Smooth muscle cell (in vitro differentiated cells): ENCODE results near the gene HAUS6. TPM values are rescaled to one million over a fixed set of nuclear protein-coding genes. Genes with fewer than 3 reads are reported as not detected.

Source experiments
- DNase-seq: peaks from one replicate; lab custom pipeline; 2025; ENCODE audit not compliant: unreplicated experiment; lab: John Stamatoyannopoulos, UW
- H2AFZ ChIP-seq: fragments of 200-600 bp; sonication (generic); 2 replicates; pipeline ENCODE4 v1.6.0; 2016; ENCODE audit warnings: antibody characterized with exemption, low read depth, mild to moderate bottlenecking
- H3F3A ChIP-seq: fragments of 200-600 bp; sonication (generic); 2 replicates; pipeline ENCODE4 v1.6.0; 2017; ENCODE audit warnings: antibody characterized with exemption, low read depth
- H3K27ac ChIP-seq: fragments of 200-600 bp; sonication (generic); 2 replicates; pipeline ENCODE4 v1.5.1; 2016; ENCODE audit warnings: low read depth, mild to moderate bottlenecking
- H3K27me3 ChIP-seq: fragments of 200-600 bp; sonication (generic); 2 replicates; pipeline ENCODE4 v1.6.1; 2016; ENCODE audit warnings: low read depth, mild to moderate bottlenecking
- H3K36me3 ChIP-seq: fragments of 200-600 bp; sonication (generic); 2 replicates; pipeline ENCODE4 v1.5.1; 2016; ENCODE audit warnings: low read depth
- H3K4me1 ChIP-seq: fragments of 200-600 bp; sonication (generic); 2 replicates; pipeline ENCODE4 v1.5.1; 2016; ENCODE audit warnings: low read depth
- H3K4me2 ChIP-seq: fragments of 200-600 bp; sonication (generic); 2 replicates; pipeline ENCODE4 v1.6.0; 2016; ENCODE audit warnings: mild to moderate bottlenecking
- H3K4me3 ChIP-seq: fragments of 200-600 bp; sonication (generic); 2 replicates; pipeline ENCODE4 v1.5.1; 2016; ENCODE audit warnings: mild to moderate bottlenecking
- H3K79me2 ChIP-seq: fragments of 200-600 bp; sonication (generic); 2 replicates; pipeline ENCODE4 v1.6.0; 2016; ENCODE audit warnings: low read depth, mild to moderate bottlenecking
- H3K9ac ChIP-seq: fragments of 200-600 bp; sonication (generic); 2 replicates; pipeline ENCODE4 v1.6.0; 2016; ENCODE audit warnings: low read depth
- H3K9me3 ChIP-seq: fragments of 200-600 bp; sonication (generic); replicated peaks from 2 replicates; pipeline ENCODE4 v1.5.1; 2016; ENCODE audit warnings: low read depth
- H4K20me1 ChIP-seq: fragments of 200-600 bp; sonication (generic); 2 replicates; pipeline ENCODE4 v1.6.0; 2016; ENCODE audit warnings: low read depth
- WGBS: methylation state at CpG from one replicate; pipeline ENCODE4 v1.1.7; 2016; ENCODE audit warnings: low lambda C conversion rate; 5-methylcytosine and 5-hydroxymethylcytosine counted together
- polyA plus RNA-seq: library from polyadenylated mRNA; unstranded; fragments of >200 nt; fragmentation: Nextera tagmentation; extraction: Ambion mirVana; gene quantifications from 2 replicates; pipeline ENCODE4 v1.2.1, GENCODE V29; 2016
- total RNA-seq: library from RNA; depleted of rRNA; stranded (reverse); fragments of >200 nt; gene quantifications from 2 replicates; pipeline ENCODE4 v1.2.3, GENCODE V29; 2014
- TF ChIP-seq, protein P1 (sequence below): fragments of 200-600 bp; sonication (generic); IDR thresholded peaks from 2 replicates; pipeline ENCODE4 v1.5.1; 2017; ENCODE audit warnings: borderline replicate concordance, mild to moderate bottlenecking, antibody characterized with exemption; ENCODE audit not compliant: insufficient read depth, poor library complexity, severe bottlenecking

The HAUS6 gene
- total and polyA plus RNA-seq, 2 experiments from 2014 or later = 4.3 to 13.1 TPM

GRCh38 chr9:19140259-19140658 is 37.6 kb upstream of the HAUS6 start:
- H3K27ac ChIP-seq = no peak overlapping the region
- H3K79me2 ChIP-seq = no peaks in the 10 kb centered on the region
- H4K20me1 ChIP-seq = no peaks in the 10 kb centered on the region
- no peaks in the 10 kb centered on the region for H3K9me3 ChIP-seq
- TF ChIP-seq, protein P1, sequence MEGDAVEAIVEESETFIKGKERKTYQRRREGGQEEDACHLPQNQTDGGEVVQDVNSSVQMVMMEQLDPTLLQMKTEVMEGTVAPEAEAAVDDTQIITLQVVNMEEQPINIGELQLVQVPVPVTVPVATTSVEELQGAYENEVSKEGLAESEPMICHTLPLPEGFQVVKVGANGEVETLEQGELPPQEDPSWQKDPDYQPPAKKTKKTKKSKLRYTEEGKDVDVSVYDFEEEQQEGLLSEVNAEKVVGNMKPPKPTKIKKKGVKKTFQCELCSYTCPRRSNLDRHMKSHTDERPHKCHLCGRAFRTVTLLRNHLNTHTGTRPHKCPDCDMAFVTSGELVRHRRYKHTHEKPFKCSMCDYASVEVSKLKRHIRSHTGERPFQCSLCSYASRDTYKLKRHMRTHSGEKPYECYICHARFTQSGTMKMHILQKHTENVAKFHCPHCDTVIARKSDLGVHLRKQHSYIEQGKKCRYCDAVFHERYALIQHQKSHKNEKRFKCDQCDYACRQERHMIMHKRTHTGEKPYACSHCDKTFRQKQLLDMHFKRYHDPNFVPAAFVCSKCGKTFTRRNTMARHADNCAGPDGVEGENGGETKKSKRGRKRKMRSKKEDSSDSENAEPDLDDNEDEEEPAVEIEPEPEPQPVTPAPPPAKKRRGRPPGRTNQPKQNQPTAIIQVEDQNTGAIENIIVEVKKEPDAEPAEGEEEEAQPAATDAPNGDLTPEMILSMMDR = no peak
- WGBS = 96% methylated on average over 6 of the region's 6 CpGs
- H3F3A ChIP-seq = no peaks in the 10 kb centered on the region
- no peak overlapping the region for H2AFZ ChIP-seq
- H3K4me3 ChIP-seq = no peak overlapping the region
- no peak for DNase-seq
- H3K36me3 ChIP-seq = no peaks in the 10 kb centered on the region
- H3K4me2 ChIP-seq = no peak overlapping the region
- H3K27me3 ChIP-seq = no peaks in the 10 kb centered on the region
- no peak overlapping the region for H3K9ac ChIP-seq
- no peaks in the 10 kb centered on the region for H3K4me1 ChIP-seq

DNA sequence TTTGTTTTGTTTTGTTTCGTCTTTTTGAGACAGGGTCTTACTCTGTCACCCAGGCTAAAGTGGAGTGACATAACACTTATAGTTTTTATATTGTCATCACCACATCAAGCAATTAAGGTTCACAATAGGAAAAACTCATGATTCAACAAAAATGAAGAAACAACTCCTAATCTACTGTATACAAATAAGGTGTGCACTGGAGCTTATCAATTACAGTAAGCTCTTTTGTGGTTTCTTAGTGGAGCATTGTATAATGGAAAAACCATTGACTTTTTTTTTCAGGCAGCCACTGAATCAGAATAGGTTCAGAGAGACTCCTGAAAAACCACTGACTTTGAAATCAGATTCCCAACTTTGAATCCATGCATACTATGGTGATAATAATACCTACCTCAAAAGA is 35.4 kb upstream of the HAUS6 start:
- H3K36me3 ChIP-seq = no peaks in the 10 kb centered on the region
- TF ChIP-seq, protein P1 = no peak
- 100% methylated on average over 1 of the region's 1 CpG for WGBS
- H3K4me1 ChIP-seq = no peaks in the 10 kb centered on the region
- H3K27ac ChIP-seq = no peak overlapping the region
- no peaks in the 10 kb centered on the region for H3K9me3 ChIP-seq
- no peaks in the 10 kb centered on the region for H4K20me1 ChIP-seq
- no peaks in the 10 kb centered on the region for H3K27me3 ChIP-seq
- no peak overlapping the region for H3K9ac ChIP-seq
- no peak overlapping the region for H2AFZ ChIP-seq
- H3K4me3 ChIP-seq = no peak overlapping the region
- no peaks in the 10 kb centered on the region for H3F3A ChIP-seq
- no peak for DNase-seq
- no peak overlapping the region for H3K4me2 ChIP-seq
- no peaks in the 10 kb centered on the region for H3K79me2 ChIP-seq

DNA sequence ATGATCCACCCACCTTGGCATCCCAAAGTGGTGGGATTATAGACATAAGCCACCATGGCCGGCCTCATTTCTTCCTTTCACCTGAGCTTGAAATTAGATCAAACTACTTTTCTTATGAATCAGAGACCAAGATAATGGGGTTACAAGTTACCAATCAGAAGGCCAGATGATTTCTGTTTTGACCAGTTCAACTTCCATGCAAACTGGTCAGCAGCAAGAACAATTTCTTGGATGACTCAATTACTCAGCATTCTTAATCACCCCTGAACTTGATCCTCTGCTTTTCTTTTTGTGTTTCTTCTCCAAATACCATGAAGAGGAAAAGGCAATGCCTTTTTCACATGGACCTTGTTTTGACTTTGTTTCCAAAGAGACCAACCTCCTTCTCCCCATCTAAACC is 34.6 kb upstream of the HAUS6 start:
- no peaks in the 10 kb centered on the region for H3K36me3 ChIP-seq
- H3K79me2 ChIP-seq = no peaks in the 10 kb centered on the region
- TF ChIP-seq, protein P1 = no peak
- no peak overlapping the region for H3K4me2 ChIP-seq
- no peaks in the 10 kb centered on the region for H3K4me1 ChIP-seq
- no peak overlapping the region for H3K27ac ChIP-seq
- no peak for DNase-seq
- 95% methylated on average over 1 of the region's 1 CpG for WGBS
- H3K4me3 ChIP-seq = no peak overlapping the region
- no peaks in the 10 kb centered on the region for H3K9me3 ChIP-seq
- H3K27me3 ChIP-seq = no peaks in the 10 kb centered on the region
- H4K20me1 ChIP-seq = no peaks in the 10 kb centered on the region
- H2AFZ ChIP-seq = no peak overlapping the region
- H3F3A ChIP-seq = no peaks in the 10 kb centered on the region
- no peak overlapping the region for H3K9ac ChIP-seq

DNA sequence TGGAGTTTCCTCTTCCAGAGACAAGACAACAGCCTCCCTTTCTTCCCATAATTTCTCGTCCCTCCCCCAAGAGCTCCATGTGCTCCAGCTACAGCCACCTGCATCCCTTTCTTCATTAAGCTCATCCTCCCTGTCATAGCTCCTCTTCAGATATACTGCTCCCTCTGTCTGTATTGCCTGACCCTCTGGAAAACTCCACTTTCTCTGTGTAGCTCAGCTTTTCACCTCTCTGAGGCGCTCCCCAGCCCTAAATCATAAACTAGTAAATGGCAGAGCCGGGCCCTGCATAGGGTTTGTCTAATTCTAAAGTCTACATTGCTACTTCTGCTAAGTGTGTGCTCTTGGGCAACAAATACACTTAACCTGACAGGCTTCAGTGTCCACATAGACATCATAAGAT is 33.4 kb upstream of the HAUS6 start:
- Histone ChIP-seq H3K9ac (no peak overlapping the region), H3K9me3 (no peaks in the 10 kb centered on the region), H2AFZ (no peak overlapping the region), H3F3A (no peaks in the 10 kb centered on the region), H3K27ac (no peak overlapping the region), H3K4me2 (no peak overlapping the region), H3K4me1 (no peaks in the 10 kb centered on the region), H3K36me3 (no peaks in the 10 kb centered on the region), H4K20me1 (no peaks in the 10 kb centered on the region), H3K27me3 (no peaks in the 10 kb centered on the region), H3K4me3 (no peak overlapping the region), H3K79me2 (no peaks in the 10 kb centered on the region)
- no peak for DNase-seq
- WGBS = 91% methylated on average over 3 of the region's 3 CpGs
- TF ChIP-seq, protein P1 = no peak
